HFFc6 (cell line): ENCODE measurements around the gene PDCL3. TPM values are rescaled to one million over a fixed set of nuclear protein-coding genes. Genes with fewer than 3 reads are reported as not detected.

ENCODE experiments used
- DNase-seq: peaks from one replicate; pipeline ENCODE4 v3.0.0-alpha.2; 2018
- H3K27ac Mint-ChIP-seq: 2 replicates; pipeline ENCODE4 v1.8.0; 2020; ENCODE audit warnings: mild to moderate bottlenecking, mixed read lengths
- H3K27me3 Mint-ChIP-seq: 2 replicates; pipeline ENCODE4 v1.8.0; 2021; ENCODE audit warnings: mild to moderate bottlenecking, moderate library complexity, mixed read lengths; ENCODE audit not compliant: insufficient read depth
- H3K36me3 Mint-ChIP-seq: 2 replicates; pipeline ENCODE4 v1.8.0; 2021; ENCODE audit warnings: low read depth, mixed read lengths
- H3K4me1 Mint-ChIP-seq: 2 replicates; pipeline ENCODE4 v1.8.0; 2020; ENCODE audit warnings: low read depth, mixed read lengths
- H3K4me3 Mint-ChIP-seq: 2 replicates; pipeline ENCODE4 v1.8.0; 2020; ENCODE audit warnings: mild to moderate bottlenecking, moderate library complexity, mixed read lengths
- H3K9me3 Mint-ChIP-seq: 2 replicates; pipeline ENCODE4 v1.8.0; 2020; ENCODE audit warnings: mild to moderate bottlenecking, mixed read lengths
- CTCF ChIP-seq: fragments of 200-600 bp; sonication (generic); IDR thresholded peaks from 2 replicates; pipeline ENCODE4 v1.5.0; 2021; ENCODE audit warnings: antibody characterized with exemption, mild to moderate bottlenecking
- long read RNA-seq: library from polyadenylated mRNA; unstranded; transcript quantifications from one replicate; pipeline ENCODE4 v2.0.0, GENCODE V29; 2019
- total RNA-seq, 6 experiments: library from RNA; stranded (reverse); fragmentation: NEBNext Ultra II Directional; extraction: Animal tissue kit (Norgen Biotek cat#: 25700); gene quantifications; 2 replicates in 1 of 6; 3 replicates in 5 of 6; pipeline ENCODE4 v1.2.3, GENCODE V29; 2021

PDCL3 gene
- total RNA-seq = 10 to 100 TPM; 26.1 to 30.3 (median 29.1) TPM
- long read RNA-seq, transcript PDCL3-201 (6 exons, 1,337 nt) = major isoform, 59 of 66 reads
- long read RNA-seq, partial matches to known transcripts = 5 of 66 reads
- long read RNA-seq, other reads (novel, unspliced or antisense) = 2 of 66 reads

GRCh38 chr2:100562613-100563406, at the start of gene PDCL3:
PDCL3 (plus strand) TSS chr2:100562993; CDS start chr2:100563068, 75 bp downstream.
- TF ChIP-seq CTCF = peak; percentile 63; the same call in 1 of the 2 replicates
- Mint-ChIP-seq H3K4me3 (peak within 1 kb of the TSS; percentile 93), H3K4me1 (peaks cover 17% of the 10 kb centered on the region), H3K27me3 (peaks cover 3% of the 10 kb centered on the region; the same call in 1 of the 2 replicates), H3K27ac (peak within 1 kb of the TSS; percentile 95), H3K9me3 (no peaks in the 10 kb centered on the region), H3K36me3 (peaks cover 9% of the 10 kb centered on the region; the same call in 1 of the 2 replicates)
- peak; percentile 99 for DNase-seq

GRCh38 chr2:100513650-100514049, 49.1 kb upstream of the PDCL3 start:
- no peak overlapping the region for H3K4me3 Mint-ChIP-seq
- no peak for DNase-seq
- H3K27ac Mint-ChIP-seq = no peak overlapping the region
- no peaks in the 10 kb centered on the region for H3K9me3 Mint-ChIP-seq
- H3K4me1 Mint-ChIP-seq = peaks cover under 1% of the 10 kb centered on the region; the same call in 1 of the 2 replicates
- H3K36me3 Mint-ChIP-seq = no peaks in the 10 kb centered on the region
- no peak for TF ChIP-seq CTCF
- H3K27me3 Mint-ChIP-seq = peaks cover 16% of the 10 kb centered on the region

GRCh38 chr2:100517556-100517955, 45.2 kb upstream of the PDCL3 start:
- H3K4me1 Mint-ChIP-seq = peaks cover 11% of the 10 kb centered on the region
- DNase-seq = no peak
- no peaks in the 10 kb centered on the region for H3K36me3 Mint-ChIP-seq
- H3K4me3 Mint-ChIP-seq = no peak overlapping the region
- H3K9me3 Mint-ChIP-seq = no peaks in the 10 kb centered on the region
- no peak for TF ChIP-seq CTCF
- H3K27me3 Mint-ChIP-seq = peaks cover 14% of the 10 kb centered on the region
- no peak overlapping the region for H3K27ac Mint-ChIP-seq

- H3K4me3 Mint-ChIP-seq = no peak overlapping the region
- H3K27ac Mint-ChIP-seq = no peak overlapping the region
- no peaks in the 10 kb centered on the region for H3K36me3 Mint-ChIP-seq
- peaks cover 11% of the 10 kb centered on the region for H3K27me3 Mint-ChIP-seq
- no peaks in the 10 kb centered on the region for H3K9me3 Mint-ChIP-seq
- peaks cover 11% of the 10 kb centered on the region for H3K4me1 Mint-ChIP-seq
- no peak for TF ChIP-seq CTCF
- no peak for DNase-seq
Measured at GRCh38 chr2:100518801-100519200, 44.0 kb upstream of the PDCL3 start.

GRCh38 chr2:100520224-100520623, 42.6 kb upstream of the PDCL3 start:
- DNase-seq = peak; percentile 2
- no peak overlapping the region for H3K4me3 Mint-ChIP-seq
- TF ChIP-seq CTCF = no peak
- no peaks in the 10 kb centered on the region for H3K36me3 Mint-ChIP-seq
- H3K9me3 Mint-ChIP-seq = no peaks in the 10 kb centered on the region
- H3K27me3 Mint-ChIP-seq = peaks cover 11% of the 10 kb centered on the region
- no peak overlapping the region for H3K27ac Mint-ChIP-seq
- H3K4me1 Mint-ChIP-seq = peaks cover 17% of the 10 kb centered on the region
